Measurements from ENCODE around the gene ECHDC3. TPM values are rescaled to one million over a fixed set of nuclear protein-coding genes. Genes with fewer than 3 reads are reported as not detected.

ECHDC3 gene
- total and polyA plus RNA-seq, 2 donors (not counting 3 experiments of a cell fraction or from before 2014, with no cell fraction given) = 6.0 to 7.3 TPM

- H3K4me1 ChIP-seq (ENCODE audit: control insufficient read depth, extremely low read depth, insufficient read depth, low read length) = no peaks in the 10 kb centered on the region
- DNase-seq (ENCODE audit: low read depth, low spot score) (no peak), FAIRE-seq (no peak)
- intact Hi-C loops (cut with micrococcal nuclease) = no loop called here
- H3K4me2 ChIP-seq (ENCODE audit: insufficient read depth, low read length) = no peak overlapping the region
- H3K9ac ChIP-seq (replicated peaks; ENCODE audit: extremely low read depth, insufficient read depth, low read length) = no peak overlapping the region
- no peaks in the 10 kb centered on the region for H4K20me1 ChIP-seq (replicated peaks; ENCODE audit: control insufficient read depth, extremely low read depth, insufficient read depth, low read length)
- H2AFZ ChIP-seq (ENCODE audit: low read depth, low read length) = no peak overlapping the region
- peaks cover 2% of the 10 kb centered on the region in 2 experiments for H3K27me3 ChIP-seq (ENCODE audit: control insufficient read depth in 2 of 2, insufficient read depth in 2 of 2, low read length in 2 of 2)
- TF ChIP-seq FOS (IDR thresholded peaks at IDR 0.05; ENCODE audit: borderline replicate concordance, insufficient read depth, low read length) = no peak
- no peak for TF ChIP-seq MYC (IDR thresholded peaks at IDR 0.05; ENCODE audit: low read depth, low read length)
- no peak for TF ChIP-seq POLR2A (IDR thresholded peaks at IDR 0.05; ENCODE audit: low read depth, low read length)
- no peak overlapping the region for H3K27ac ChIP-seq (ENCODE audit: insufficient read depth, low read depth, low read length)
- H3K9me1 ChIP-seq (replicated peaks; ENCODE audit: control insufficient read depth, extremely low read depth, insufficient read depth, low read length) = no peaks in the 10 kb centered on the region
- dilution Hi-C loops (cut with MboI; ENCODE audit: extremely low pct_ligation_motif_present, low sequenced_read_pairs) = no loop called here
- no peaks in the 10 kb centered on the region for H3K36me3 ChIP-seq (ENCODE audit: control insufficient read depth in 2 of 2, extremely low read depth in 1 of 2, insufficient read depth in 2 of 2, low read length in 2 of 2)
- H3K4me3 ChIP-seq (replicated peaks in 1 of 3; ENCODE audit: insufficient read depth in 1 of 3, low read depth in 1 of 3, low read length in 3 of 3) = no peak overlapping the region
- no peaks in the 10 kb centered on the region for H3K9me3 ChIP-seq (replicated peaks; ENCODE audit: control insufficient read depth, insufficient read depth, low read length)
- CTCF ChIA-PET = no interaction called here
- H3K79me2 ChIP-seq (ENCODE audit: control insufficient read depth, insufficient read depth, low read length) = no peaks in the 10 kb centered on the region
- POLR2A ChIA-PET = no interaction called here
- BruUV-seq (replicated peaks) = no TSS peak
These were observed 33.2 kb downstream of the ECHDC3 start for GRCh38 chr10:11775412-11775811.

GRCh38 chr10:11776080-11776479, 33.9 kb downstream of the ECHDC3 start:
- POLR2A ChIA-PET = no interaction called here
- CTCF ChIA-PET = no interaction called here

More at GRCh38 chr10:11776080-11776479, 33.9 kb downstream of the ECHDC3 start:
- Histone ChIP-seq H3K27ac (ENCODE audit: insufficient read depth, low read depth, low read length) (no peak overlapping the region), H3K27me3 (ENCODE audit: control insufficient read depth in 2 of 2, insufficient read depth in 2 of 2, low read length in 2 of 2) (peaks cover 2% of the 10 kb centered on the region in 2 experiments), H3K9me3 (replicated peaks; ENCODE audit: control insufficient read depth, insufficient read depth, low read length) (no peaks in the 10 kb centered on the region), H3K9me1 (replicated peaks; ENCODE audit: control insufficient read depth, extremely low read depth, insufficient read depth, low read length) (no peaks in the 10 kb centered on the region), H2AFZ (ENCODE audit: low read depth, low read length) (no peak overlapping the region), H3K36me3 (ENCODE audit: control insufficient read depth in 2 of 2, extremely low read depth in 1 of 2, insufficient read depth in 2 of 2, low read length in 2 of 2) (no peaks in the 10 kb centered on the region), H3K4me2 (ENCODE audit: insufficient read depth, low read length) (no peak overlapping the region), H3K79me2 (ENCODE audit: control insufficient read depth, insufficient read depth, low read length) (no peaks in the 10 kb centered on the region), H3K4me1 (ENCODE audit: control insufficient read depth, extremely low read depth, insufficient read depth, low read length) (no peaks in the 10 kb centered on the region), H3K9ac (replicated peaks; ENCODE audit: extremely low read depth, insufficient read depth, low read length) (no peak overlapping the region), H3K4me3 (replicated peaks in 1 of 3; ENCODE audit: insufficient read depth in 1 of 3, low read depth in 1 of 3, low read length in 3 of 3) (no peak overlapping the region), H4K20me1 (replicated peaks; ENCODE audit: control insufficient read depth, extremely low read depth, insufficient read depth, low read length) (no peaks in the 10 kb centered on the region)
- intact Hi-C loops (cut with micrococcal nuclease) = no loop called here
- TF ChIP-seq MAX (IDR thresholded peaks at IDR 0.05; ENCODE audit: insufficient read depth, insufficient read length) = no peak
- no peak for TF ChIP-seq MYC (IDR thresholded peaks at IDR 0.05; ENCODE audit: low read depth, low read length)
- no peak for TF ChIP-seq CTCF (IDR thresholded peaks at IDR 0.05; ENCODE audit: extremely low read depth in 1 of 2, insufficient read depth in 1 of 2, low read depth in 1 of 2, low read length in 2 of 2)
- no peak for TF ChIP-seq GATA2 (IDR thresholded peaks at IDR 0.05; ENCODE audit: insufficient read depth, insufficient read length, low read depth, low read length)
- no peak for TF ChIP-seq EZH2 (IDR thresholded peaks at IDR 0.05; ENCODE audit: borderline replicate concordance, low read depth, low read length, severe bottlenecking)
- TF ChIP-seq POLR2A (IDR thresholded peaks at IDR 0.05; ENCODE audit: low read depth, low read length) = no peak
- TF ChIP-seq FOS (IDR thresholded peaks at IDR 0.05; ENCODE audit: borderline replicate concordance, insufficient read depth, low read length) = no peak
- TF ChIP-seq POLR2AphosphoS5 (IDR thresholded peaks at IDR 0.05; ENCODE audit: insufficient read depth, low read depth, low read length) = no peak
- no peak for TF ChIP-seq JUN (IDR thresholded peaks at IDR 0.05; ENCODE audit: borderline replicate concordance, insufficient read depth, insufficient read length, low read depth)
- FAIRE-seq (no peak), DNase-seq (ENCODE audit: low read depth, low spot score) (no peak)
- no TSS peak for BruUV-seq (replicated peaks)
- dilution Hi-C loops (cut with MboI; ENCODE audit: extremely low pct_ligation_motif_present, low sequenced_read_pairs) = no loop called here
